Heart left ventricle (tissue), 16 donors: ENCODE data around the gene ZNF70. TPM values are rescaled to one million over a fixed set of nuclear protein-coding genes. Genes with fewer than 3 reads are reported as not detected.

Experiments
- ATAC-seq, 4 donors: fragments of 200-7000 bp; cut with Tn5 transposase; one replicate each; pipeline ENCODE4 v1.9.1; 2020 to 2022; ENCODE audit warnings: moderate library complexity in 4 of 4, mild to moderate bottlenecking in 3 of 4, moderate number of reproducible peaks in 1 of 4
- DNase-seq, 5 donors: peaks; one replicate each; pipeline ENCODE4 v3.0.0-alpha.2; 2020
- H3K27ac ChIP-seq, 12 donors: fragments of 200-600 bp; sonication (generic) in 4 of 12; one replicate each; pipeline versions ENCODE4 v1.5.0 to v1.8.0; 2016 to 2022; ENCODE audit warnings: mild to moderate bottlenecking in 2 of 12
- H3K27me3 ChIP-seq, 9 donors: fragments of 200-600 bp; sonication (generic) in 2 of 9; one replicate each; pipeline versions ENCODE4 v1.5.1 to v1.8.0; 2016 to 2022; ENCODE audit warnings: mild to moderate bottlenecking in 3 of 9
- H3K36me3 ChIP-seq, 9 donors: fragments of 200-600 bp; sonication (generic) in 2 of 9; one replicate each; pipeline versions ENCODE4 v1.5.0 to v1.8.0; 2018 to 2022; ENCODE audit warnings: mild to moderate bottlenecking in 2 of 9
- H3K4me1 ChIP-seq, 12 donors: fragments of 200-600 bp; sonication (generic) in 4 of 12; one replicate each; pipeline versions ENCODE4 v1.5.0 to v1.8.0; 2016 to 2022; ENCODE audit warnings: mild to moderate bottlenecking in 3 of 12
- H3K4me3 ChIP-seq, 12 donors: fragments of 200-600 bp; sonication (generic) in 4 of 12; one replicate each; pipeline versions ENCODE4 v1.5.0 to v1.8.0; 2017 to 2022; ENCODE audit warnings: mild to moderate bottlenecking in 9 of 12, moderate library complexity in 4 of 12
- H3K9me3 ChIP-seq, 12 donors: fragments of 200-600 bp; sonication (generic) in 4 of 12; one replicate each; pipeline versions ENCODE4 v1.5.0 to v1.8.0; 2016 to 2022; ENCODE audit warnings: mild to moderate bottlenecking in 1 of 12
- POLR2A ChIP-seq, 2 donors: fragments of 450-650 bp; IDR thresholded peaks; one replicate each; pipeline ENCODE4 v1.6.1; 2017; ENCODE audit warnings: antibody characterized with exemption in 2 of 2, mild to moderate bottlenecking in 2 of 2, moderate library complexity in 2 of 2
- WGBS, 4 donors: extraction: QIAGEN DNeasy Blood & Tissue Kit in 2 of 4; methylation state at CpG; one replicate each; pipeline versions ENCODE4 v1.1.5 to v1.1.7; 2013 to 2018; 5-methylcytosine and 5-hydroxymethylcytosine counted together
- intact Hi-C, 10 donors: fragments of 100-400 bp; cut with DNase I; formaldehyde crosslinking; loops; one replicate each; pipeline versions ENCODE4 v1.11.1 to v1.14.2; 2022
- polyA plus RNA-seq, 2 donors: library from polyadenylated mRNA; stranded (reverse); fragments of 200-250 nt; gene quantifications; one replicate each; pipeline ENCODE4 v1.2.3, GENCODE V29; 2013
- total RNA-seq, 9 donors: library from RNA; depleted of rRNA in 2 of 9; stranded (reverse); fragments of >200 nt in 2 of 9; fragmentation: NEBNext Ultra II Directional in 3 of 9; extraction: Animal tissue kit (Norgen Biotek cat#: 25700) in 3 of 9; gene quantifications; one replicate each; pipeline versions ENCODE4 v1.1.0 to v1.2.4, GENCODE V29; 2016 to 2023
- TF ChIP-seq, protein P1 (sequence below), 12 donors: fragments of 200-600 bp; sonication (generic) in 4 of 12; IDR thresholded peaks; one replicate each; pipeline versions ENCODE4 v1.5.0 to v1.8.0; 2018 to 2022; ENCODE audit warnings: antibody characterized with exemption in 12 of 12, mild to moderate bottlenecking in 5 of 12
- donor health status: ischemic (EF 13 %, LVEDD 7.1; RV severe dilation, severe dysfunction).
- donor health status: healthy with polysubstance abuse.
- donor health status: DM: no; HTN: yes; CAD: no.
- donor health status: DM: no; HTN: no; CAD: no.
- donor health status: ischemic (EF 25% LVEDD 6.9; RV normal size, moderate dysfunction).
- donor health status: ischemic (EF 25% LVEDD 5.7; RV mildly dilated, moderate dysfunction).
- donor health status: healthy.
- donor health status: DM: yes; HTN: yes; CAD: no.
- donor health status: ischemic (EF 35%, LVEDD 5.7; RV mildly dilated, moderate dysfunction).
- donor health status: nonischemic (EF 11% LVEDD 7.7; RV severe dilation, severe dysfunction).
- donor health status: DM: yes; HTN: yes; CAD: no.
- donor health status: PGD.
- donor health status: ischemic (EF 29% LVEDD 5.4; RV normal size, mild dysfunction).
- donor health status: nonischemic (EF 23%, LVEDD 6.1; RV moderate dilation, normal function).

ZNF70 gene
- total and polyA plus RNA-seq, 11 donors = 1.6 to 4.6 (median 3.0) TPM

DNA sequence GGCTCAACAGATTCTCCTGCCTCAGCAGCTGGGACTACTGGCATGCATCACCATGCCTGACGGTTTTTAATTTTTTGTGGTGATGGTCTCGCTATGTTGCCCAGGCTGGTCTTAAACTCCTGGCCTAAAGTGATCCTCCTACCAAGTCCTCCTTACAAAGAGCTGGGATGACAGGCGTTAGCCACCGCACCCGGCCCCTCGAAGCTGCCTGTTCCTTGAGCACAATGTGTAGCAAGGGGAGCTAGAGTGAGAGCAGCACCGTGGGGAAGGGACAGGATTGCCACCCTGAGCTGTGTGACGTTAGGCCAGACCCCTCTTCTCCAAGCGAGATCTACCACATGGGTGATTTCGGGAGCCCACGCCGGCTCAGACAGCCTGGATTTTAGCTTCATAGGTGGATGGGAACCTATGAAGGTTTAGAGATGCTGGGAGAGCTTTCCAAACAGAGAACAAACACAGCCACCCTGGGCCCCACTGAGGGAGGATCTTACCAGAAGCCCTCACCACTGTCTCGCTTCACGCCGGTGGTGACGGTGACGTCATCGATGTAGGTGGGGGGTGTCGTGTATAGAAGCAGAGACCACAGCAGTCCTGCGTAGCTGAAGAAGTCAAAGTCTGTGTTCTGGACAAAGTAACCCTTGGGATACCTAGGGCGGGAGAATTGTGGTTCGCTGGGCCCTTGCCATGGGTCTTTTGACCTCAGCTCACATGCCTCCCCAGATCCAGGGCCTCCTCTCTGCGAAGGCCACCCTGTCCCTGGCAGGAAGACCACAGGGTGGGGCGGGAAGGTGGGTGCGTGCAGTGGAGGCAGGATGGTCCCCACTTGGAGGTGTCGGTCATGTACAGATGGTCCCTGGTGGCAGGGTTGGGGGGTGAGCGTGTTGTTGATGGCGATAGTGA lies 37.0 kb downstream of the ZNF70 start:
- intact Hi-C loops = no loop called here
- 90 to 96% (median 91%) methylated on average over 24 to 28 of the region's 28 CpGs for WGBS, 4 donors
- Histone ChIP-seq H3K9me3 (no peaks in the 10 kb centered on the region), H3K27me3 (no peaks in the 10 kb centered on the region), H3K27ac (no peak overlapping the region), H3K4me3 (no peak overlapping the region), H3K4me1 (peaks cover 0 to 19% (median 10%) of the 10 kb centered on the region in 12 donors), H3K36me3 (peaks cover 0 to 59% (median 49%) of the 10 kb centered on the region in 9 donors)
- DNase-seq (no peak), ATAC-seq (no peak)
- TF ChIP-seq POLR2A (IDR thresholded peaks at IDR 0.05) = no peak
- TF ChIP-seq, protein P1, sequence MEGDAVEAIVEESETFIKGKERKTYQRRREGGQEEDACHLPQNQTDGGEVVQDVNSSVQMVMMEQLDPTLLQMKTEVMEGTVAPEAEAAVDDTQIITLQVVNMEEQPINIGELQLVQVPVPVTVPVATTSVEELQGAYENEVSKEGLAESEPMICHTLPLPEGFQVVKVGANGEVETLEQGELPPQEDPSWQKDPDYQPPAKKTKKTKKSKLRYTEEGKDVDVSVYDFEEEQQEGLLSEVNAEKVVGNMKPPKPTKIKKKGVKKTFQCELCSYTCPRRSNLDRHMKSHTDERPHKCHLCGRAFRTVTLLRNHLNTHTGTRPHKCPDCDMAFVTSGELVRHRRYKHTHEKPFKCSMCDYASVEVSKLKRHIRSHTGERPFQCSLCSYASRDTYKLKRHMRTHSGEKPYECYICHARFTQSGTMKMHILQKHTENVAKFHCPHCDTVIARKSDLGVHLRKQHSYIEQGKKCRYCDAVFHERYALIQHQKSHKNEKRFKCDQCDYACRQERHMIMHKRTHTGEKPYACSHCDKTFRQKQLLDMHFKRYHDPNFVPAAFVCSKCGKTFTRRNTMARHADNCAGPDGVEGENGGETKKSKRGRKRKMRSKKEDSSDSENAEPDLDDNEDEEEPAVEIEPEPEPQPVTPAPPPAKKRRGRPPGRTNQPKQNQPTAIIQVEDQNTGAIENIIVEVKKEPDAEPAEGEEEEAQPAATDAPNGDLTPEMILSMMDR (IDR thresholded peaks at IDR 0.05) = no peak

DNA sequence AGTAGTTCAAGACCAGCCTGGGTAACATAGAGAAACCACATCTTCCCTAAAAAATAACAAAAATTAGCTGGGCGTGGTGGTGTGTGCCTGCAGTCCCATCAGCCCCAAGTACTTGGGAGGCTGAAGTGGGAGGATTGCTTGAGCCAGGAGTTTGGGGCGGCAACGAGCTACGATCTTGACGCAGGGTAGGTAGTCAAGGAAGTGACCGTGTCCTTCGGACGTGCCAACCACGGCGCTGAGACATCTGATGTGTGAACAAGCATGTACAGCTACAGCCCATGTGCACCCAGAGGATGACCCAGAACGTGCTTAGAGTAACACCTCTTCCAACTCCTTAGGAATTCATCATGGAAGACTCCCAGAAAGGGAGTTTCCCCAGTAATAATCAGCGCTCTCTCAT lies 38.7 kb downstream of the ZNF70 start:
- WGBS, 4 donors = 88 to 94% (median 93%) methylated on average over 12 of the region's 12 CpGs
- Histone ChIP-seq H3K4me1 (peaks cover 0 to 16% (median 8%) of the 10 kb centered on the region in 12 donors), H3K9me3 (no peaks in the 10 kb centered on the region), H3K27ac (no peak overlapping the region), H3K27me3 (no peaks in the 10 kb centered on the region), H3K36me3 (peaks cover 0 to 76% (median 66%) of the 10 kb centered on the region in 9 donors), H3K4me3 (no peak overlapping the region)
- no peak for TF ChIP-seq POLR2A (IDR thresholded peaks at IDR 0.05)
- TF ChIP-seq, protein P1 (IDR thresholded peaks at IDR 0.05) = no peak
- DNase-seq (no peak), ATAC-seq (no peak)
- intact Hi-C loops = no loop called here

DNA sequence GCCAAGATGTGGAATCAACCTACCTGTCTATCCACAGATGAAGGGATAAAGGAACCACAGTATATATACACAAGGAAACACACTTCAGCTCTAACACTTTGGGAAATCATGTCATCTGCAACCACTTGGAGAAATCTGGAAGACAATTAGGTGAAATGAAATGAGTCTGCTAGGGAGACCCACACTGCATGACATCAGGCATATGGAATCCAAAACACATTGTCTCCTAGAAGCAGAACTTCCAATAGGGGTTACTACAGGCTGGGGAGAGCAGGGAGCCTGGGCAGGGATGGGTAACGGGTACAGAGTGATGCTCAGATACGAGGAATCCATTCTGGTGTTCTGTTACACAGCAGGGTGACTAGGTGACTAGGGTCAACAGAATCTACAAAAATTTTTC lies 41.8 kb downstream of the ZNF70 start:
- DNase-seq = no peak
- H3K9me3 ChIP-seq = no peaks in the 10 kb centered on the region
- no peaks in the 10 kb centered on the region for H3K4me1 ChIP-seq
- TF ChIP-seq, protein P1 (IDR thresholded peaks at IDR 0.05) = no peak
- TF ChIP-seq POLR2A (IDR thresholded peaks at IDR 0.05) = no peak
- no peak overlapping the region for H3K27ac ChIP-seq
- no peak for ATAC-seq
- H3K4me3 ChIP-seq = no peak overlapping the region
- H3K36me3 ChIP-seq = peaks cover 0 to 100% (median 94%) of the 10 kb centered on the region in 9 donors
- no peaks in the 10 kb centered on the region for H3K27me3 ChIP-seq
- intact Hi-C loops = no loop called here
- 77 to 94% (median 89%) methylated on average over 2 of the region's 2 CpGs for WGBS, 4 donors

DNA sequence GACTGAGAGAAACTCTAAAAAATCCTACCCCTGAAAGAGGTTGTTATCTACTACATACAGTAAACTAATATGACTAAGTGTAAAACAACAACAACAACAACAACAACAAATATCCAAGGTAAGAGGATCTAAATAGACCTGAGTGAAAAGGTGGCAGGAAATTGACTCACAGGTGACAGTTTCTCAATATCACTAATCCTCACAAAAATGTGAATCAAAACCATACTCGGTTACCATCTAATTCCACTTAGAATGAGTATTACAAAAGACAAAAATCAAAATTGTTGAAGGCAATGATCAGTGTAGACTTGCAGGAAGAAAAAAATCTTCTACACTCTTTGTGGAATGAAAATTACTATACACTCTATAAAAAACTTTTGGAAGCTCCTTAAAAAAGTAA lies 42.6 kb downstream of the ZNF70 start:
- Histone ChIP-seq H3K4me3 (no peak overlapping the region), H3K27me3 (no peaks in the 10 kb centered on the region), H3K4me1 (no peaks in the 10 kb centered on the region), H3K36me3 (peaks cover 0 to 100% (median 98%) of the 10 kb centered on the region in 9 donors), H3K27ac (no peak overlapping the region), H3K9me3 (no peaks in the 10 kb centered on the region)
- DNase-seq = no peak
- 90 to 96% (median 92%) methylated on average over 1 of the region's 1 CpG for WGBS, 4 donors
- intact Hi-C loops = no loop called here
- no peak for ATAC-seq
- TF ChIP-seq POLR2A (IDR thresholded peaks at IDR 0.05) = no peak
- TF ChIP-seq, protein P1 (IDR thresholded peaks at IDR 0.05) = no peak
